DND-41 (cell line): ENCODE results near the gene POLN.
"Not testable (repeated sequence)": the region's sequence is repeated elsewhere in the genome, so short reads cannot be mapped to it uniquely, and the experiment has no call there.

Experiments
- ATAC-seq: fragments of 200-7000 bp; cut with Tn5 transposase; 3 replicates; pipeline ENCODE4 v1.9.1; 2021; ENCODE audit warnings: low read depth; ENCODE audit not compliant: insufficient read depth
- DNase-seq: peaks from one replicate; pipeline ENCODE4 v3.0.0-alpha.2; 2020
- H2AFZ ChIP-seq: 2 replicates; pipeline ENCODE4 v1.6.0; 2012; ENCODE audit warnings: low read depth, low read length
- H3K27ac ChIP-seq: 2 replicates; pipeline ENCODE4 v1.5.1; 2012; ENCODE audit warnings: low read length, inconsistent platforms
- H3K27me3 ChIP-seq: fragments of 200-600 bp; sonication (generic); 2 replicates; pipeline ENCODE4 v1.6.0; 2012; ENCODE audit warnings: low read length, mild to moderate bottlenecking, inconsistent platforms; ENCODE audit not compliant: insufficient read depth, poor library complexity
- H3K36me3 ChIP-seq: 2 replicates; pipeline ENCODE4 v1.5.1; 2012; ENCODE audit warnings: low read length, inconsistent platforms; ENCODE audit not compliant: insufficient read depth
- H3K4me1 ChIP-seq: 2 replicates; pipeline ENCODE4 v1.5.1; 2012; ENCODE audit warnings: mild to moderate bottlenecking, low read length; ENCODE audit not compliant: insufficient read depth
- H3K4me2 ChIP-seq: 2 replicates; pipeline ENCODE4 v1.6.0; 2012; ENCODE audit warnings: mild to moderate bottlenecking, moderate library complexity, low read length, inconsistent platforms; ENCODE audit not compliant: insufficient read depth
- H3K4me3 ChIP-seq, 2 experiments: fragments of 200-600 bp in 1 of 2; shearing (Covaris generic) in 1 of 2; 2 replicates each; pipeline ENCODE4 v1.5.1; 2012 to 2016; ENCODE audit warnings: inconsistent platforms in 2 of 2, low read length in 2 of 2, mild to moderate bottlenecking in 2 of 2, low read depth in 1 of 2, moderate library complexity in 1 of 2
- H3K79me2 ChIP-seq: 2 replicates; pipeline ENCODE4 v1.6.0; 2012; ENCODE audit warnings: low read length, inconsistent platforms; ENCODE audit not compliant: insufficient read depth
- H3K9ac ChIP-seq: 2 replicates; pipeline ENCODE4 v1.6.0; 2012; ENCODE audit warnings: low read depth, mild to moderate bottlenecking, inconsistent platforms, low read length, moderate library complexity
- H3K9me3 ChIP-seq: 2 replicates; pipeline ENCODE4 v1.5.1; 2012; ENCODE audit warnings: low read length, moderate library complexity, mild to moderate bottlenecking, inconsistent platforms; ENCODE audit not compliant: insufficient read depth, severe bottlenecking
- H4K20me1 ChIP-seq: 2 replicates; pipeline ENCODE4 v1.6.0; 2012; ENCODE audit warnings: low read length; ENCODE audit not compliant: insufficient read depth
- EZH2 ChIP-seq: IDR thresholded peaks from 3 replicates; pipeline ENCODE4 v1.6.1; 2012; ENCODE audit warnings: borderline replicate concordance, low read depth, mild to moderate bottlenecking, moderate library complexity, low read length, inconsistent platforms; ENCODE audit not compliant: severe bottlenecking
- TF ChIP-seq, protein P1 (sequence below): IDR thresholded peaks from 2 replicates; pipeline ENCODE4 v1.5.1; 2012; ENCODE audit warnings: borderline replicate concordance, low read length, moderate library complexity, mild to moderate bottlenecking; ENCODE audit not compliant: poor library complexity, severe bottlenecking; ENCODE audit errors: extremely low read depth

POLN gene

DNA sequence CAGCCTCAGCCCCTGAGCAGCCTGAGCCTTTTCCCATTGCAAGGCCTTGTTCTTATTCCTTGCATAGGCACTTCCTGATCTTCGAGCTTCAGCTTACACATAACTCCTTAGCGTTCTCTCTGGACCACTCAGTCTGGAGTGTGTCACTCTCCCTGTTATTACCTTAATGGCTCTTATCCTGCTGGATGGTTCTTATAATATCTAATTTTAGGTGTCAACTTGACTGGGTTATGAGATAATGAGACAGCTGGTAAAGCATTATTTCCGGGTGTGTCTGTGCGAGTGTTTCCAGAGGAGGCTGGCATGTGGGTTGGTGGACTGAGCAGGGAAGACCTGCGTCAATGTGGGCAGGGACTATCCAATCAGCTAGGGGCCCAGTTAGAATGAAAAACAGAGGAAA, 75.7 kb downstream of the POLN start:
- no peak overlapping the region for H3K9ac ChIP-seq
- TF ChIP-seq EZH2 = no peak
- TF ChIP-seq, protein P1, sequence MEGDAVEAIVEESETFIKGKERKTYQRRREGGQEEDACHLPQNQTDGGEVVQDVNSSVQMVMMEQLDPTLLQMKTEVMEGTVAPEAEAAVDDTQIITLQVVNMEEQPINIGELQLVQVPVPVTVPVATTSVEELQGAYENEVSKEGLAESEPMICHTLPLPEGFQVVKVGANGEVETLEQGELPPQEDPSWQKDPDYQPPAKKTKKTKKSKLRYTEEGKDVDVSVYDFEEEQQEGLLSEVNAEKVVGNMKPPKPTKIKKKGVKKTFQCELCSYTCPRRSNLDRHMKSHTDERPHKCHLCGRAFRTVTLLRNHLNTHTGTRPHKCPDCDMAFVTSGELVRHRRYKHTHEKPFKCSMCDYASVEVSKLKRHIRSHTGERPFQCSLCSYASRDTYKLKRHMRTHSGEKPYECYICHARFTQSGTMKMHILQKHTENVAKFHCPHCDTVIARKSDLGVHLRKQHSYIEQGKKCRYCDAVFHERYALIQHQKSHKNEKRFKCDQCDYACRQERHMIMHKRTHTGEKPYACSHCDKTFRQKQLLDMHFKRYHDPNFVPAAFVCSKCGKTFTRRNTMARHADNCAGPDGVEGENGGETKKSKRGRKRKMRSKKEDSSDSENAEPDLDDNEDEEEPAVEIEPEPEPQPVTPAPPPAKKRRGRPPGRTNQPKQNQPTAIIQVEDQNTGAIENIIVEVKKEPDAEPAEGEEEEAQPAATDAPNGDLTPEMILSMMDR = no peak

DNA sequence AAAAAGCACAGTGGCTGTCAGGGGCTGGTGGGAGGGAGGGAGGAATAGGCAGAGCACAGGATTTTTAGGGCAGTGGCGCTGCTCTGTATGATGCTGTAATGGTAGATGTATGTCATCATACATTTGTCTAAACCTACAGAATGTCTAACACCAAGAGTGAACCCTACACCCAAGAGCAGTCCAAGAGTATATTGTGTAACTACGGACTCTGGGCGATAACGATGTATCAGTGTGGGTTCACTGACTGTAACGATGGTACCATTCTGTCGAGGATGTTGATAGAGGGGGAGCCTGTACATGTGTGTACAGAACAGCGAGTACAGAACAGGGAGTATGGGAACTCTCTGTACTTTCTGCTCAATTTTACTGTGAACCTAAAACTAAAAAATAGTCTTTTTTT, 76.5 kb downstream of the POLN start:
- H2AFZ ChIP-seq = no peak overlapping the region
- no peak for ATAC-seq

More for the DNA sequence above, 75.7 kb downstream of the POLN start:
- no peak overlapping the region for H2AFZ ChIP-seq
- no peaks in the 10 kb centered on the region for H3K27me3 ChIP-seq
- H3K4me2 ChIP-seq = no peak overlapping the region
- no peaks in the 10 kb centered on the region for H3K79me2 ChIP-seq
- ATAC-seq (no peak), DNase-seq (no peak)
- H3K4me1 ChIP-seq = no peaks in the 10 kb centered on the region
- no peak overlapping the region for H3K27ac ChIP-seq
- H3K4me3 ChIP-seq = no peak overlapping the region
- H4K20me1 ChIP-seq = no peaks in the 10 kb centered on the region
- no peaks in the 10 kb centered on the region for H3K9me3 ChIP-seq
- no peaks in the 10 kb centered on the region for H3K36me3 ChIP-seq

DNA sequence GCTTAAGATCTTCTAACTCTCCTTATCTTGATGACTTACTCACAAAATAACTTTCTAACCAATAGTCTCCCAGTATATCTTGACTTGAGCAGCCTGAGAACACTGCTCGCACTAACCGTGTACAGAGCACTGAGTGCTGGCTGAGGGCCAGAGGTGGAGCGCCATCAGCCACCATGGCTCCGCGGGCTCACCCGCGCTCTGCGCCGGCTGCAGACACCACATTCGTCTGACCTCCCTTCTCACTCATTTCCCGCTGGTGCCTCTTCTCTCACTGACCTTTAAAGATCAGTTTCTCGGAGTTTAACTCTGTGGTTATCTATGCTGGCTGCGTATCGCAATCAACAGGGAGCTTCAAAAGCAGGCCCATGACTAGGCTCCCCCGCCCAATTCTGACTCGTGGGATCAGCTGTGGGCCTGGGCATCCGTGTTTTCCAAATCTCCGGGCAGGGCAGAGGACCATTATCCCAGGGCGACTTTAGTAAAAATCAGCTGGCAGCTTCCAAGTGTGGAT, 78.6 kb downstream of the POLN start:
- ATAC-seq (no peak), DNase-seq (no peak)
- Histone ChIP-seq H4K20me1 (no peaks in the 10 kb centered on the region), H2AFZ (no peak overlapping the region), H3K9me3 (no peaks in the 10 kb centered on the region), H3K36me3 (no peaks in the 10 kb centered on the region), H3K4me2 (no peak overlapping the region), H3K27me3 (no peaks in the 10 kb centered on the region), H3K9ac (no peak overlapping the region), H3K79me2 (no peaks in the 10 kb centered on the region), H3K4me3 (no peak overlapping the region), H3K27ac (no peak overlapping the region), H3K4me1 (no peaks in the 10 kb centered on the region)
- TF ChIP-seq, protein P1 = no peak
- no peak for TF ChIP-seq EZH2

More for the DNA sequence above, 76.5 kb downstream of the POLN start:
- H4K20me1 ChIP-seq = no peaks in the 10 kb centered on the region
- TF ChIP-seq EZH2 = no peak
- DNase-seq = no peak
- no peaks in the 10 kb centered on the region for H3K36me3 ChIP-seq
- H3K4me3 ChIP-seq = no peak overlapping the region
- no peak overlapping the region for H3K27ac ChIP-seq
- H3K9ac ChIP-seq = no peak overlapping the region
- H3K27me3 ChIP-seq = no peaks in the 10 kb centered on the region
- no peaks in the 10 kb centered on the region for H3K9me3 ChIP-seq
- no peaks in the 10 kb centered on the region for H3K4me1 ChIP-seq
- no peak overlapping the region for H3K4me2 ChIP-seq
- H3K79me2 ChIP-seq = no peaks in the 10 kb centered on the region

DNA sequence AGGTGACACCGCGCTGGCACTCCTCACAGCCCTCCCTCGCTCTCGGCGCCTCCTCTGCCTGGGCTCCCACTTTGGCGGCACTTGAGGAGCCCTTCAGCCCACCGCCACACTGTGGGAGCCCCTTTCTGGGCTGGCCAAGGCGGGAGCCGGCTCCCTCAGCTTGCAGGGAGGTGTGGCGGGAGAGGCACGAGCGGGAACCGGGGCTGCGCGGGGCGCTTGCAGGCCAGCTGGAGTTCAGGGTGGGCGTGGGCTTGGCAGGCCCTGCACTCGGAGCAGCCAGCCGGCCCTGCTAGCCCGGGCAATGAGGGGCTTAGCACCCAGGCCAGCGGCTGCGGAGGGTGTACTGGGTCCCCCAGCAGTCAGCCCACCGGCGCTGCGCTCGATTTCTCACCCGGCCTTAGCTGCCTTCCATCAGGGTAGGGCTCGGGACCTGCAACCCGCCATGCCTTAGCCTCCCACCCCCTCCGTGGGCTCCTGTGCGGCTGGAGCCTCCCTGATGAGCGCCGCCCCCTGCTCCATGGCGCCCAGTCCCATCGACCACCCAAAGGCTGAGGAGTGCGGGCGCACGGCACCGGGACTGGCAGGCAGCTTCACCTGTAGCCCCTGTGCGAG, 80.7 kb downstream of the POLN start:
- H3K36me3 ChIP-seq, H3K4me2 ChIP-seq, H3K27me3 ChIP-seq, H3K4me1 ChIP-seq, ATAC-seq, H2AFZ ChIP-seq, H3K4me3 ChIP-seq, H3K9me3 ChIP-seq, H3K27ac ChIP-seq, DNase-seq, H4K20me1 ChIP-seq, H3K79me2 ChIP-seq, H3K9ac ChIP-seq: not testable (repeated sequence)
